ENCODE results near the gene TRIM74. TPM values are rescaled to one million over a fixed set of nuclear protein-coding genes. Genes with fewer than 3 reads are reported as not detected.
"Not testable (repeated sequence)": the region's sequence is repeated elsewhere in the genome, so short reads cannot be mapped to it uniquely, and the experiment has no call there.

Gene TRIM74
- polyA plus RNA-seq, 5 donors: 0.99 to 2.6 (median 1.7) TPM

DNA sequence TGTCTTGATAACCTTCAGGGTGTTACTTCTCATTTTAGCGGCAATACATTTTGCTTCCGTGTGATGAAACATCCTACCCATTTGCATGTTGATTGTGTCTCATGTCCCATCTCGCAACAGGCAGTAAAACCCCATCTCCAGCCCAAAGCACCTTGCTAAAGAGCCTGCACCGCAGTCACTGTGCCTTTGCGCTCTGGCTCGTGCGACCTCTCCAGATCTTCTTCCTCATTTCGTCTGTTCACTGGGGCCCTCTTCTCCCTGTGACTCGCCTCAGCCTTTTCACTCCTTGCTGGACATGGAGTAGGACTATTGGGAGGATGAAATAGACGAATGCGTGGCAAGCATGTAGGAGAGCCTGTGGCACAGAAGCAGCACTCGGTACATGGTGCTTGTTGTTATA, 57.9 kb downstream of the TRIM74 start:
- not testable (repeated sequence) for DNase-seq

Other genes with a start within 250 kb of the TRIM74 start
- 1 to 10 TPM; 3.2 to 8.5 (median 7.6) TPM for gene TYW1B, start 141.3 kb downstream of the TRIM74 start, polyA plus RNA-seq (ENCODE audit: insufficient read depth in 1 of 5, insufficient read length in 5 of 5, low replicate concordance in 1 of 5)
- gene POM121, start 44.4 kb downstream of the TRIM74 start, polyA plus RNA-seq (ENCODE audit: insufficient read depth in 1 of 5, insufficient read length in 5 of 5, low replicate concordance in 1 of 5): 10 to 100 TPM; 32.2 to 48.4 (median 42.5) TPM
- gene SPDYE8, start 60.3 kb upstream of the TRIM74 start, polyA plus RNA-seq (ENCODE audit: insufficient read depth in 1 of 5, insufficient read length in 5 of 5, low replicate concordance in 1 of 5): under 1 TPM; 0.37 to 0.98 (median 0.78) TPM
- 1 to 10 TPM in 2 of 5 donors, under 1 TPM in 3; 0.56 to 1.8 (median 0.98) TPM for gene SPDYE11, start 88.4 kb upstream of the TRIM74 start, polyA plus RNA-seq (ENCODE audit: insufficient read depth in 1 of 5, insufficient read length in 5 of 5, low replicate concordance in 1 of 5)
- gene SPDYE9, start 116.6 kb upstream of the TRIM74 start, polyA plus RNA-seq (ENCODE audit: insufficient read depth in 1 of 5, insufficient read length in 5 of 5, low replicate concordance in 1 of 5): 1 to 10 TPM in 2 of 5 donors, under 1 TPM in 3; 0.49 to 1.7 (median 0.98) TPM

Data from right lung (tissue), 5 donors.